Measurements from ENCODE around the gene AXIN1.

Gene AXIN1

DNA sequence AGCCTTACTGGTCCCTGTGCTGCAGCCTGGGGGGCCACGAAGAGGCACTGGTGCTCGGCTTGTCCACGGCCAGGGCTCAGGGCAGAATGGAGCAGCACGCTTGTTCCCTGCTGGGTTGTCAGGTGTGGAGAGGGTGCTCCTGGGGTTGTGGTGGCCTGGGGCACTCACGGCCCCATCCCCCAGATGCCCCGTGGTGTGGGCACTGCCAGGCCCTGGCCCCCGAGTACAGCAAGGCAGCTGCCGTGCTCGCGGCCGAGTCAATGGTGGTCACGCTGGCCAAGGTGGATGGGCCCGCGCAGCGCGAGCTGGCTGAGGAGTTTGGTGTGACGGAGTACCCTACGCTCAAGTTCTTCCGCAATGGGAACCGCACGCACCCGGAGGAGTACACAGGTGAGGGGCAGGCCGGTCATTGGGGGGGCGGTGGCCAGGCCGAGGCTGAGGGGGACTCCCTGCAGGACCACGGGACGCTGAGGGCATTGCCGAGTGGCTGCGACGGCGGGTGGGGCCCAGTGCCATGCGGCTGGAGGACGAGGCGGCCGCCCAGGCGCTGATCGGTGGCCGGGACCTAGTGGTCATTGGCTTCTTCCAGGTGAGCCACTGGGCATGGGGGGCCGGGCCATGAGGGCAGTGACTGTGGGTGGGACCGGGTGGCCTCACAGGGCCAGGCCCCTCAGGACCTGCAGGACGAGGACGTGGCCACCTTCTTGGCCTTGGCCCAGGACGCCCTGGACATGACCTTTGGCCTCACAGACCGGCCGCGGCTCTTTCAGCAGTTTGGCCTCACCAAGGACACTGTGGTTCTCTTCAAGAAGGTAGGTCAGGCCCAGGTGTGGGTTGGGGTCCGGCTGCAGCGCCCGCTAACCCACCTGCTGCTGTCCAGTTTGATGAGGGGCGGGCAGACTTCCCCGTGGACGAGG lies 68.1 kb downstream of the AXIN1 start:
- no peak for DNase-seq (ENCODE audit: extremely low read depth in 1 of 2, low read depth in 1 of 2)

DNA sequence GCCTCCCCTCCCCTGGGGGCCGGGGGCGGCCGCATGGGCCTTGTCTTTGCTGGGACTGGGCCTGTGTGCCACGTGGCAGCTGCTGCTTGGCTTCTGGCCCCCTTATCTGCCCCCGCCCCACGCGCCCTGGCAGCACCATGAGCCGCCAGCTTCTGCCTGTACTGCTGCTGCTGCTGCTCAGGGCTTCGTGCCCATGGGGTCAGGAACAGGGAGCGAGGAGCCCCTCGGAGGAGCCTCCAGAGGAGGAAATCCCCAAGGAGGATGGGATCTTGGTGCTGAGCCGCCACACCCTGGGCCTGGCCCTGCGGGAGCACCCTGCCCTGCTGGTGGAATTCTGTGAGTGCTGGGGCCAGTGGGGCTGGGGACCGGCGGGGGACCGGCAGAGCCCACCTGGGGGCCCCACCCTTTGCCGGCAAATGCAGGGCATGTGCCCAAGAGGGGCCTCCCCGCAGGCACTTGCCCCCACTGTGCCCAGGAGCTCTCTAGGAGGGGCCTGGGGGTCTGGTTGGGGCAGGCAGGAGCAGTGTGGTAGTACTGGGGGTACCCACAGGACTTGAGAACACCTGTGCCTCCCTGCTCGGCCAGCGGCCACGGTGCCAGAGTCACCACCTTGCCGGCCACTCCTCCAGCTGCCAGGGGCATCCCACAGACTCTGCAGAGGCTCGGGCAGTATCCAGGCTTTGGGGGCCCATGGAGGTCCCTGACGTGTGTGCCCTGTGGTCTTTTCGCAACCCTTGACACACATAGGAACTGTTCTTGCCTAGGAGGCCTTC lies 69.3 kb downstream of the AXIN1 start, which contains the start of gene PDIA2:
Gene PDIA2, plus strand, starts transcription at position 132 of the 773 bp plus-strand sequence. Its CDS starts 6 bp downstream, at position 138.
- no peak for DNase-seq (ENCODE audit: extremely low read depth in 1 of 2, low read depth in 1 of 2)

DNA sequence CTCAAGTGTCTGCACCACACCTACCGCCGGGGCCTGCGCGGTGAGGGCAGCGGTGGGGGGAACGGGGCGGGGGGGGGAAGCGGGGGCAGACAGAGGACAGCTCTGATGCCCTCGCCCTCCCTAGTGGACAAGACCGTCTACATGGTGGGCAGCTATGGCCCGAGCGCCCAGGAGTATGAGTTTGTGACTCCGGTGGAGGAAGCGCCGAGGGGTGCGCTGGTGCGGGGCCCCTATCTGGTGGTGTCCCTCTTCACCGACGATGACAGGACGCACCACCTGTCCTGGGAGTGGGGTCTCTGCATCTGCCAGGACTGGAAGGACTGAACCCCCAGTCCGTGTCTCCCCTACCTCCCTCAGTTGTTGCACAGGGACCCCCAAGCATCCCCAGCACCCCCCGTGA lies 70.0 kb downstream of the AXIN1 start:
- no peak for DNase-seq (ENCODE audit: extremely low read depth in 1 of 2, low read depth in 1 of 2)

DNA sequence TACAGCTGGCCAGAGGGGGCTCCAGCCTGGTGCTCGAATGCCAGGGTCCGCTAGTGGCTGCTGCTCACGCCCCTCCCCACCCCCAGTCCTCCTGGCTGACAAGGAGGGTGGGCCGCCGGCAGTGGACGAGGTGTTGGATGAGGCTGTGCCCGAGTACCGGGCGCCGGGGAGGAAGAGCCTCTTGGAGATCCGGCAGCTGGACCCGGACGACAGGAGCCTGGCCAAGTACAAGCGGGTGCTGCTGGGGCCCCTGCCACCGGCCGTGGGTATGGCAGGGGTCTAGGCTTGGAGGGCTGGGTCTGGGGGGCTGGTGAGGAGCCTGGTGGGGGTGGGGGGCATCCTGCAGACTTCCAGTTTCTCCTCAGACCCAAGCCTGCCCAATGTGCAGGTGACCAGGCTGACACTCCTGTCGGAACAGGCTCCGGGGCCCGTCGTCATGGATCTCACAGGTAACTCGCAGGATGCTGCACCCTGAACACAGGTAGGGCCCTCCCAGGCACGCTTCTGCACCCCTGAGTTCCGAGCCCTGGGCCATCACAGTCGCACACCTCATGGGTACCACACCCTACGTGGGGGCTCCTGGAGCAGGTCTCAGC lies 70.8 kb downstream of the AXIN1 start:
- DNase-seq (ENCODE audit: extremely low read depth in 1 of 2, low read depth in 1 of 2), result no peak

DNA sequence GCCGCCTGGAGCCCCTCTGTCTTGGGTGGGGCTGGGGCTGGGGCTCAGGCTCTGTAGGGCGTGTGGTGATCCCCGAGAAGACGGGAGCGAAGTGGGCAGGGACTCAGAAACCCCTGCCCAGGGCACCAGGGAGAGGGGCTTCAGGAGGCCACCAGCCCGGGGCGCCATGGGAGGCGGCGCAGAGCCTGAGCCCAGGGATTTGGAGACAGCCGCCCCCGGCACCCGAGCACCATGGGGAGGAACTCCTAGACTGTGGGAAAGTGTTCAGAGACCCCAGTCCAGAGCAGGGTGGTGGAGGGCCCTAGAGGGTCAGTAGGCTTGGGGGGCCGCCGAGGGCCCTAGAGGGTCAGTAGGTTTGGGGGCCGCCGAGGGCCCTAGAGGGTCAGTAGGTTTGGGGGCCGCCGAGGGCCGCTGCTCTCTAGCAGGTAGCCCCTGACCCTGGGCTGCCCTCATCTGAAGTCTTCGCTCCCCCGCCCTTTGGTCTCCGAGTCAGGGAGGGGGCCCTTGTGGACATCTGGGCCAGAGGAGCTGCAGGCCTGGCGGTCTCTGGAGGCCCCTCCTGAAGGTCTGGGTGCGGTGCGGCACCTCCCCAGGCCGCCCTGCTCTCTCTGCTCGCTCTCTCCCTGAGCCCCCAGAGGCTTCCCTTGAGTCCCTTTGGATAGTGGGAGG lies 71.4 kb downstream of the AXIN1 start:
- DNase-seq (ENCODE audit: extremely low read depth in 1 of 2, low read depth in 1 of 2), result no peak

DNA sequence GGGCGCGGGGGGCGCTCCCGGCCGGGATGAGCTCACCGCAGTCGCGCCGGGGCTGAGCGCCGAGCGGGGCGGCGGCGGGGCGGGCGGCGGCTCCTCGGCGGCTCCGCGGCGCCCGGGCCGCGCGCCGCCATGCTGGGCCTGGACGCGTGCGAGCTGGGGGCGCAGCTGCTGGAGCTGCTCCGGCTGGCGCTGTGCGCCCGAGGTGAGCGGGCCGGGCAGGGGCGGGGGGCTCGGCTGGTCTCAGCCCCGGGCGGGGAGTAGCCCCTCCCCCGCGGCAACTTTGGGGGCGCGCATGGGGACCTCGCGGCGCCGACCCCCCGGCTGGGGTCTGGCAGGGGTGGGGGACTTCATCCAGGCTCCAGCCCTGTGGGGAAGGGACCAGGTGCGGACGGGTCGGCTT lies 72.0 kb downstream of the AXIN1 start, which contains the start of gene ARHGDIG:
Gene ARHGDIG, plus strand, starts transcription at position 40 of the 400 bp plus-strand sequence. Its CDS starts 90 bp downstream, at position 130.
- no peak for DNase-seq (ENCODE audit: extremely low read depth in 1 of 2, low read depth in 1 of 2)

DNA sequence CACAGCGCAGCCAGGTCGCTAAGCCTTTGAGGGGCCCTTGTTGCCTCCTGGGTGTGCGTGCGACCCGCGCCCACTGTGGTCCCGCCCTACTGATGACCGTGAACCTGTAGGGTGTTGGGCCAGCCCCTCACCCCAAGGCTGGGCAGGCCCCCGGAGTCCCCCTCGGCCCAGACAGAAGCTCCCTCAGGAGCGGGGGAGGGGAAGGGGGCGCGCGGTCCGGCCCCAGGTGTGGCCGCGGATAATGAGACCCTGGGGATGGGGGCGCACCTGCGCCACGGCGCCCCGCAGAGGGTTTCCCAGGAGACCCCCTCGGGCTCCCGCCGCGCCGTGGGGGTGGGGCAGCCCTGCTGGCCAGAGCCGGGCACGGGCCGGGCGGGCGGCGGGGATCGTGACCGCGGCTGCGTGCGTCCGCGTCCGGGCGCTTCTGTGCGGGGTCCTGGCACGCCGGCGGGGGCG lies 72.5 kb downstream of the AXIN1 start:
- DNase-seq (ENCODE audit: extremely low read depth in 1 of 2, low read depth in 1 of 2), result no peak

DNA sequence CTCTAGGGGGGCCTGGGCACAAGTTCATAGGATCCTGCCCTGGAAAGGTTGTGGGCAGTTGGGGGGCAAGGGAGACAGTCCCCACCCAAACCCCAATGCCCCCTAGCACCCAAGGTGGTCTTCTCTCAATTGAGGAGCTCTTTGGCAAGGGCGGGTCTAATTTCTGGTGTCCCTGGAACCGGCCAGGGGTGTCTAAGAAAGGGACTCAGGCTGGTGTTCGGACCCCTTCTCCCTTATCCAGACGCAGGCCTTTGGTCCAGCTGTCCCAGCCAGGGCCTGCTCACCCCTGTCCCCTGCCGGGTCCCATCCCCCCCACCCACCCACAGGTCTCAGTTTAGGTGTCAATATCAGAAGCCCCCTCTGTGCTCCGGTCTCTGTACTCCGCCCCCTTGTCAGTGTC lies 73.0 kb downstream of the AXIN1 start:
- DNase-seq (ENCODE audit: extremely low read depth in 1 of 2, low read depth in 1 of 2), result no peak

DNA sequence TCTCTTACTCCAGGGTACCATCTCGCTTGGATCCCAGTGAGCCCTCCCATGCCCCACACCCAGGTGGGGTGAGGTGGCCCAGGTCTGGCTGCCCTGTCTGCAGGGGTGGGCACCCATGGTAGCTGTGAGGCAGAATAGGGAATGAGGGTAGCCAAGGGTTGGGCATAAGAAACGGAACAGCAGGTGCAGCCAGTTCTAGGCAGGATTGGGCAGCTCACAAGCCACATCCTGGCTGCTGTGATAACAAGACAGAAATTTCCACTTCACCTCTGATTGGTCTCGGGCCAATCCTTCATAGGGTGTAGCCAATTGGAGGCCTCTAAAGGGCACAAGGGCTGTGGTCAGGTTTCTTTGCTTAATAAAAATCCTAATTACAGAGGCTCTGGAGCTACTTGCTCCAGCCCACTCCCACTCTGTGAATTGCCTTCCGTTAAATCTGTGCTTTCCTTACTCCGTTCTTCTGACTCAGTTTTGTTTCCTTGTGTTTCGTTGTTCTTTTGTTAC lies 73.6 kb downstream of the AXIN1 start:
- no peak for DNase-seq (ENCODE audit: extremely low read depth in 1 of 2, low read depth in 1 of 2)

DNA sequence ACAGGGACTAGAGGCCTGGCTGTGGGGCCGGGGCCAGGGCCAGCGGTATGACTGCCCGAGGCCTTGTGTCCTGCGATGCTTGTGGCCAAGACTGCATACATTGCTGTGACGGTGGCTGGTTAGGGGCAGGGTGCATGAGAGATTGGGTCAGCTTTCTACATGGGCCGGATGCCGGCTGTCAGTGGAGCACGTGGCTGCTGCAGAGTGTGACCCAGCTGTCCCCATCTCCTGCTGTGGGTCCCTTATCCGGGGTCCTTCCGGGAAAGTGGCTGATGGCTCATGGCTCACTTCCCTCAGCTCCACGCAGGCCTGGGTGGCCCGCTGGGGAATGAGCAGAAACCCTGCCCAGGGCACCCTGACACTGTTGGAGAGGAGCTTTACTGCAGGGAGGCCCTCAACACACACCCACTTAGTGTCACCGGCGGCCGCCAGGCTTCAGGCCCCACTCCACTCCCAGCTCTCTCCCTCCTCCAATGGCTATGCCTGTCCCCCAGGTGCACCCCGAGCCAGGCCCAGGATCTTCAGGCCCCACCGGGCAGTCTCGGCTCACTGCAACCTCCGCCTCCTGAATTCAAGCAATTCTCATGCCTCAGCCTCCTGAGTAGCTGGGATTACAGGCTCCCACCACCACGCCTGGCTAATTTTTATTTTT lies 76.0 kb downstream of the AXIN1 start:
- DNase-seq (ENCODE audit: extremely low read depth in 1 of 2, low read depth in 1 of 2), result no peak

DNA sequence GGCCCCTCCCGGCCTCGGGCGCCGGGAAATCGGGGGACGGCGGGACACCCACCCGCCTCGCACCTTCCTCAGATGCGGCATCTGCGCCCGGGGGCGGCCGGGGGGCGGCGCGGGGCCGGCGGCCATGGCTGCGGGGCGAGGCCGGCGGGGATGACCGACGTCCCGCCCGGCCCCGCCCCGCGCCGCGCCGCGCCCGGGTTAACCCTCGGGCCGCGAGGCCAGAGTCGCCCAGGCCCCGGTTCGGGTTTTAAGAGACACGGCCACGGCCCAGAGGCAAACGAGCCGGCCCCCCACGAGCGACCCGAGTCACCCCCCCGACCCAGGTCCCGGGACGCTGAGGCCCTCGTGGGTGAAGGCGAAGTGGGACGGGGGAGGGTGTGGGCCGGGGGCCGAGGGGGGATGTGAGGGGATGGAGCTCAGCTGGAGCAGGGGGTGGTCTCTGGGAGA lies 76.7 kb downstream of the AXIN1 start, which contains the start of gene RGS11:
Gene RGS11, minus strand, starts transcription at position 159 of the 447 bp plus-strand sequence. Its CDS starts 33 bp downstream, at position 126.
- DNase-seq (ENCODE audit: extremely low read depth in 1 of 2, low read depth in 1 of 2), result no peak

DNA sequence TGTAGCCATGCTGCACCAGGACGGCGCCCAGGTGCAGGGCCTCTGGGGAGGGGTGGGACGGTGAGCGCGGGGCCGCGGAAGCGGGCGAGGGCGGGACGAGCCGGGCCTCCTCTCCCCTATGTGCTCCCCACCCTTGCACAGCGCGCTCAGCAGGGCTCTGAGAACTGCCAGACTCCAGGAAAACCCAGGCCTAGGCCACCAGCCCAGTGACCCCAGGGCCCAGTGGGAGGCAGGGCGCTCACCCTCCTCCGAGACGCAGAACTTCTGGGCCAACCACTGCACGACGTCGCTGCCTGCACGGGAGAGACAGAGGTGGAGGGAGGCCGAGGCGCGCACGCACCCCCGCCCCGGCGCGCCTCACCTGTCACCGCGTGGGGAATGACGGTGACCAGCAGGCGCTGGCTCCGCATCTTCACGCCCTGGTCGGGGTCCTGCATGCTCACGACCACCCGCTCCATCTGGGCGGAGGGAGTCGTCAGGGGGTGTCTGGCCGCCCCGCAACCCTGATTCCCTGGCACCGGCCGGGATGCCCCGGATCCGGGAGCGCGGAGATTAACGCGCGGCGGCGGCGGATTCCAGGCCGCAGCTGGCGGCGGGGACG lies 77.4 kb downstream of the AXIN1 start:
- DNase-seq (ENCODE audit: extremely low read depth in 1 of 2, low read depth in 1 of 2), result no peak

DNA sequence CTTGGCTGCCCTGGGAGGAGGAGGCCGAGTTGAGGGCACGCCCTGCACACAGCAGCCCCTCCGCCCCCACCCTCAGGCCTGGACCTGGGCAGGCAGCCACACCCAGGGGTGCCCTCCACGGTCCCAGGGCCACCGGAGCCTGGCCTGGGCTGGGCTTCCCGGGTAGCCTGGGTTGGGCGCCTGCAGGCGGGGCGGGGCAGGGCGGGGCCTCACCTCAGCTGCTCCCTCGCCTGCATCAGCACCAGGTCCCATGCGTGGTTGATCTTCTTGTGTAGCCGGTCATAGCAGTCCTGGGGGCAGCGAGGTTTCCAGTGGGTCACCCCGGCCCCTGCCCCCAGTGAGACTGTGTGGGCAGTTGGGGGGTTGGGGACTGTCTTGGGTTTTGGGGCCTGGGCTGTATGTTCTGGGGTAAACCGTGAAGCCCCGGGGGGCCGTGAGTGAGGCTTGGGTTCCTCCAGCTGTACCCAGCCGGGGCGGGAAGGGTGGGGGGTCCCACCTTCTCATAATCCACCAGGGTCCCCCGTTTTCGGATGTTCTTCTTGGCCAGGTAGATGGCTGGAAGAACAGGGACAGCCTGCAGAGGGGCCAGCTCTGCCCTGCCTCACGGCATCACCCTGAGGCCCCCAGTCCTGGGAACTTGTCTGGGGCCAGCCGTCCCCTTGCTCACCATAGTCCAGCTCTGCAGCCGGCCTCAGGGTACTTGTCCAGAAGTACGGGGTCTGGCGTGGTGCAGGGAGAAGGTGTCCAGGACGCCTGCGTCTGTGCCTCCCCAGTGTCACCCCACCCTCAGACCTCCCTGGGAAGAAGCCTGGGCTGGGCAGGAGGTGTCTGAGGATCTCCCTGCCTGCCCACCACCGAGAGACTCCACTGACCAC lies 78.7 kb downstream of the AXIN1 start:
- no peak for DNase-seq (ENCODE audit: extremely low read depth in 1 of 2, low read depth in 1 of 2)

DNA sequence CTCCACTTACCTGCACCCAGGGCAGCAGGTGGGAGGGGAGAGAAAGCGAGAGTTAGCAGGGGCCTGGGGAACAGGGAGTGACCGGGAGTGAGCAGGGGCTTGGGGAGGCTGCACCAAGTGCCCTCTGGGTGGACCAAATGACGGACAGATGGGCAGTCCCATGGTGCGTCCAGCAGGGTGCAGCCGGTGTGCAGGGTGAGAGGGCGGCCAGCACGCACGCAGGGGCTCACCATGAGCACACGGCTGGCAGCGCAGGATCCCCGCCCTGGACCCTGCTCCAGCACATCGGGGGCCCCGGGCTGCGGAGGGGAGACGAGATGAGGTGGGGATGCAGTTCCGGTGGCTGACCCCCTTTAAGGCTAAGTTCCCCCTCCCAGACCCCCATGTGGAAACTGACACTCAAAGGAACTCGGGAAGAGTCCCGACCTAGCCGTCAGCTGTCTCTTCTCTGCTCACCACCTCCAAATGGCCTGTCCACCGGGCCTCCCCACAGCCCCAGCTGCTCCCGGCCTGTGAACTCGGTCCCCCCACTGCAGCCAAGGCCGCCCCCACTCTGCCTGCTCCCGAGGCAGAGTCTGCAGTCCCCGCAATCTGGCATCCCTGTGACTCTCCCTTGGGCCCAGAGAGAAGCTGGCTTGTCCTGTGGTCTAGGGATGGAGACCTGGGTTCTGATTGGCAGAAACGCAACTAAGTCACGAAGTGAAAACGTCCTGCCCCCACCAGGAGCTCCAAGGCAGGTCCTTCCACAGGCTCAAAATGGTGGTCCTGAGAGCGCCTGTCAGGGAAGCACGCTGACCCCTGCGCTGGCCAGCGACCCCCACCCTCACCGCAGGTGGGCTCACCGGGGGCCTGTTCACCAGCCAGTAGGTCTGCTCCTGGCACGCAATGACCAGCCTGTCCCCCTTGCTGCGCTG lies 79.6 kb downstream of the AXIN1 start:
- DNase-seq (ENCODE audit: extremely low read depth in 1 of 2, low read depth in 1 of 2), result no peak

DNA sequence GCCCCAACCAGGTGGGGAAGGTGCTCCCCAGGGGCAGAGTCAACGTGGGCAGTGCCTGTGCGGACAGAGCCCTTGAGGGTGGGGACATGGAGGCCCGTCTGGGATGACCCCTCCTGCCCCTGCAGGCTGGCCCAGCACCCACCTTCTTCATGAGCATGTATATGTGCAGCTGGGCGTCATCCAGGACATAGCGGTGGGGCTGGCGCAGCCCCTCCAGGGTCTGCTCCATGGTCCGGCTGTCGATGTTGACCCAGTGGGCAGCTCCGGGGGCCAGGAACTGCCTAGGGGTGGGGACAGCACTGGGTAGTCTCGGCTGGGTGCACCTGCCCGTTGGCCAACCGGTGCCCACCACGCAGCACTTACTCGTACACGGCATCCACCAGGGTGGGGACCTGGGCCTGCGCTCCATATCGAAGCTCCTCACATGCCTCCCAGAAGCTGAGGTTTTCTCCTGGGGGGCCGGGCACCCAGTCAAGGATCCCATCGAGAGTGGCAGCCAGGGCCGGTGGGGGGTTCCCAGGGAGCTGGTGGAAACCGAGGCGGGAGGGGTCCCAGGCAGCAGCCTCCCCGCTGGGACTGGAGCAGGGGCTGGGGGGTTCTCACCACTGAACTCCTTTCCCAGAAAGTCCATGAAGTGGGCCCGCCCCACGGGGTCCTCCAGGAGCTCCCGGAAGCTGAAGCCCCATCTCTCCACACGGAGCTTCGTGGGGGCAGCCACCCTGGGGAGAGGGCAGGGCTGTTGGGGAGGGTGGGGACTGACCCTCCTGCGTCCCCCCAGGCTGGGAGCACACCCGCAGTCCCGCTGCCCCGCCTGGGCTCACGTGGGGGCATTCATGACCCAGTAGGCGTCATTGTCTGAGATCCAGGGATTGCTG lies 81.9 kb downstream of the AXIN1 start:
- no peak for DNase-seq (ENCODE audit: extremely low read depth in 1 of 2, low read depth in 1 of 2)

DNA sequence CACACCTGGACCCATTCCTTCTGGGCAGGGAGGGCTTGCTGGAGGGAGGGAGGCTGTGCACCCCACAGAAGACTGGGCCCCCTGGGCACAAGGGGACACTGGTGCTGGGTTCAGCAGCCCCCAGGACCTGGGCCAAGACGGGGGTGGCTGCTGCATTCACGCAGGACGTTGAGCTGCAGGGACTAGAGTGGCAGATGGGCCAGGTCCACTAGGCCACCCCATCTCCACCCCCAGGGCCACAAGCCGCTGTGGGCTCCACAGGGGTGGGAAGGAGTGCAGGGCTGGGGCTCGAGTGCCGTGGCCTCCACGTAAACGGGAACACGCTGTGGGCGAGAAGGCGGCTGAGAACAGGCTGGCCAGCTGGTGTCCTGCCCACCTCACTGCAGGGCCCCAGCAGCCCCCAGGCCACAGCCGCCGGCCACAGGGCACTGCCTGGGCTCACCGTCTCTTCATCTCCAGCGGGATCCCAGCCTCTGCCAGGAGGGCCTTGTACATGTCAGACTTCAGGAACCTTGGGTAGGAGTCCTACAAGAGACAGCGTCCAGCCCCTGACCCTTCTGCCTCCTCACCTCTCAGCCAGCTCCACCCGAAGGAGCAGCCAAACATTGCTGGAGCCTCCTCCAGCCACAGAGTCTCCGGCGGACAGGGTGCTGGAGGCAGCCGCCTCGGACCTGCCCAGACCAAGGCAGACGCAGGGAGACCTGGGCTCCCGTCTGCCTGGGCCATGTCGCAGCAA lies 83.3 kb downstream of the AXIN1 start:
- no peak for DNase-seq (ENCODE audit: extremely low read depth in 1 of 2, low read depth in 1 of 2)

All from activated CD8-positive, alpha-beta memory T cell treated with anti-CD3 and anti-CD28 coated beads for 1 hour (primary cell).